Thyroid gland (tissue), 4 donors: ENCODE measurements around the gene UBXN2A.

Source experiments
- CTCF ChIP-seq, 6 experiments: fragments of 200-600 bp in 3 of 6; fragments of 450-650 bp in 3 of 6; sonication (generic) in 3 of 6; IDR thresholded peaks; one replicate each; pipeline ENCODE4 v1.5.1; 2016 to 2019; ENCODE audit warnings: antibody characterized with exemption in 6 of 6, mild to moderate bottlenecking in 2 of 6, inconsistent platforms in 1 of 6, moderate library complexity in 1 of 6
- POLR2A ChIP-seq, 2 donors: fragments of 450-650 bp; IDR thresholded peaks; one replicate each; pipeline ENCODE4 v1.6.1; 2017; ENCODE audit warnings: antibody characterized with exemption in 2 of 2, mild to moderate bottlenecking in 2 of 2, moderate library complexity in 1 of 2

DNA sequence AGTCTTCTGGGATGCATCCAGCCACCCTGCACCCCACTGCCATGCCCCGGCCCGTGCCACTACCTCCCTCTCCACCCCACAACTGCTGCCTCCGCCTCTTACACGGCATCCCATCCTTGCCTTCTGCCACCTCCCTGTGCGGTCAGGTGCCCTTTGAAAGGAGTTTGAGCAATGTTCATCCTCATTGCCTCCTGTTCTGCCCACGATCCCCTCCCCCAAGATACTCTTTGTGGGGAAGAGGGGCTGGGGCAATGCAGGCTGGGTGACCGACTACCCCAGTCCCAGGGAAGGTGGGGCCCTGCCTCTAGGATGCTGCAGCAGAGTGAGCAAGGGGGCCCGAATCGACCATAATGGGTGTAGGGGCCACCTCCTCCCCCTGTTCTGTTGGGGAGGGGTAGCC, 78.0 kb downstream of the UBXN2A start:
- TF ChIP-seq CTCF (IDR thresholded peaks at IDR 0.05), result no peak
- TF ChIP-seq POLR2A (IDR thresholded peaks at IDR 0.05), result no peak
